MCF 10A (cell line): ENCODE measurements around the gene OR7C2. TPM values are rescaled to one million over a fixed set of nuclear protein-coding genes. Genes with fewer than 3 reads are reported as not detected.

Experiments used
- BruUV-seq: library from RNA; stranded (reverse); fragments of 400-500 nt; replicated peaks from 2 replicates; lab custom pipeline; 2021; lab: Mats Ljungman, UMichigan
- CTCF ChIA-PET: fragments of 300-600 bp; sonication (Branson Sonifier 250); formaldehyde crosslinking; extraction: SDS; loops from one replicate; lab custom pipeline; 2021; ENCODE audit warnings: antibody characterized with exemption, inconsistent platforms; lab: Yijun Ruan, JAX
- POLR2A ChIA-PET: fragments of 300-600, 350-650 bp; sonication (Branson Sonifier 250); formaldehyde crosslinking; extraction: SDS; loops from one replicate; lab custom pipeline; 2020; ENCODE audit warnings: antibody characterized with exemption, inconsistent platforms; lab: Yijun Ruan, JAX
- DNase-seq: peaks from one replicate; pipeline ENCODE4 v3.0.0-alpha.2; 2018; ENCODE audit not compliant: unreplicated experiment
- H3K27ac Mint-ChIP-seq: one replicate; pipeline ENCODE4 v1.8.0; 2022; ENCODE audit warnings: mild to moderate bottlenecking, low read depth, mixed read lengths; ENCODE audit not compliant: unreplicated experiment
- H3K27me3 Mint-ChIP-seq: one replicate; pipeline ENCODE4 v1.8.0; 2022; ENCODE audit warnings: mixed read lengths; ENCODE audit not compliant: insufficient read depth, unreplicated experiment
- H3K36me3 Mint-ChIP-seq: one replicate; pipeline ENCODE4 v1.8.0; 2022; ENCODE audit warnings: mild to moderate bottlenecking, moderate library complexity, mixed read lengths; ENCODE audit not compliant: insufficient read depth, unreplicated experiment
- H3K4me1 Mint-ChIP-seq: one replicate; pipeline ENCODE4 v1.8.0; 2022; ENCODE audit warnings: mixed read lengths; ENCODE audit not compliant: insufficient read depth, unreplicated experiment
- H3K4me3 Mint-ChIP-seq: one replicate; pipeline ENCODE4 v1.8.0; 2022; ENCODE audit warnings: mild to moderate bottlenecking, moderate library complexity, mixed read lengths; ENCODE audit not compliant: unreplicated experiment
- H3K9me3 Mint-ChIP-seq: one replicate; pipeline ENCODE4 v1.8.0; 2022; ENCODE audit warnings: mixed read lengths; ENCODE audit not compliant: unreplicated experiment
- CTCF ChIP-seq: fragments of 200-600 bp; IDR thresholded peaks from one replicate; pipeline ENCODE4 v1.8.0; 2022; ENCODE audit warnings: antibody characterized with exemption, mild to moderate bottlenecking; ENCODE audit not compliant: unreplicated experiment
- intact Hi-C: fragments of 100-400 bp; cut with micrococcal nuclease; formaldehyde crosslinking; loops from 2 replicates; pipeline ENCODE4 v1.14.1; 2022
- total RNA-seq: library from RNA; stranded (reverse); gene quantifications from 2 replicates; pipeline ENCODE4 v1.2.3, GENCODE V29; 2022

OR7C2 gene
- total RNA-seq, 1 experiment from 2014 or later: not detected

DNA sequence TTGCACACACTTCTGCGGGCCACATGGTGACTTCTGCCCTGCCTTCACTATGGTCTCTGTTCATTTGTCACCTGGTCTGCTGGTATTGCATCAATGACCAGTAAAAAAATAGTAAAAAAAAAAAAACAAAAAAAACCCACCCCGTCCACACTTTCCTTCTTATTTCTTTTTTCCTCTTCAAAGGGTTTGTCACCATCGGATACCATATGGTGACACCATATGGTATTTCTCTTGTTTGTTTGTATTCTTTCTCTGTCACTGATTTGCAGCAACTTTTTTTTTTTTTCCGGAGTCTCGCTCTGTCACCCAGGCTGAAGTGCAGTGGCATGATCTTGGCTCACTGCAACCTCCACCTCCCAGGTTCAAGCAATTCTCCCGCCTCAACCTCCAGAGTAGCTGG is 26.2 kb upstream of the OR7C2 start:
- ChIA-PET CTCF (interaction anchor here (0.7 kb wide), 1 partner anchor 315 kb away, joined by 3 read pairs; no protein-coding TSS in a partner anchor), POLR2A (no interaction called here)
- BruUV-seq: no TSS peak
- no peak for TF ChIP-seq CTCF
- no peak for DNase-seq
- intact Hi-C loops: no loop called here
- no peak overlapping the region for H3K4me3 Mint-ChIP-seq
- peak overlapping the region; percentile 36 for H3K27ac Mint-ChIP-seq
- peaks cover 5% of the 10 kb centered on the region for H3K9me3 Mint-ChIP-seq
- H3K27me3 Mint-ChIP-seq: peaks cover 10% of the 10 kb centered on the region
- H3K4me1 Mint-ChIP-seq: no peaks in the 10 kb centered on the region
- no peaks in the 10 kb centered on the region for H3K36me3 Mint-ChIP-seq

DNA sequence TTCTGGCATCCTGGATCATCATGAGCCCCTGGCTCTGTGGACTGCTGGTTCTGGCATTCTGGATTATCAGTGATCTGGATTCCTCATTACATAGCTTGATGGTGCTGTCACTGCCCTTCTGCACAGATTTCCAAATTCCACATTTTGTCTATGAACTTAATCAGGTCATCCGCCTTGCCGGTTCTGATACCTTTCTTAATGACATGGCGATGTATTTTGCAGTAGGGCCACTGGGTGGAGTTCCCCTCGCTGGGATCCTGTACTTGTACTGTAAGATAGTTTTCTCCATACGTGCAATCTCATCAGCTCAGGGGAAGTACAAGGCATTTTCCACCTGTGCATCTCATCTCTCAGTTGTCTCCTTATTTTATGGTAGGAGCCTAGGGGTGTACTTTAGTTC is 24.4 kb upstream of the OR7C2 start:
- Mint-ChIP-seq H3K4me3 (no peak overlapping the region), H3K27me3 (peaks cover 10% of the 10 kb centered on the region), H3K9me3 (peaks cover 5% of the 10 kb centered on the region), H3K36me3 (no peaks in the 10 kb centered on the region), H3K4me1 (no peaks in the 10 kb centered on the region), H3K27ac (no peak overlapping the region)
- peak; percentile 3 for DNase-seq
- no TSS peak for BruUV-seq
- no peak for TF ChIP-seq CTCF
- intact Hi-C loops: no loop called here
- CTCF ChIA-PET: interaction anchor here (0.6 to 1.2 kb wide), 2 partner anchors 28 to 121 kb away, joined by 3 read pairs; no protein-coding TSS in a partner anchor
- POLR2A ChIA-PET: no interaction called here

DNA sequence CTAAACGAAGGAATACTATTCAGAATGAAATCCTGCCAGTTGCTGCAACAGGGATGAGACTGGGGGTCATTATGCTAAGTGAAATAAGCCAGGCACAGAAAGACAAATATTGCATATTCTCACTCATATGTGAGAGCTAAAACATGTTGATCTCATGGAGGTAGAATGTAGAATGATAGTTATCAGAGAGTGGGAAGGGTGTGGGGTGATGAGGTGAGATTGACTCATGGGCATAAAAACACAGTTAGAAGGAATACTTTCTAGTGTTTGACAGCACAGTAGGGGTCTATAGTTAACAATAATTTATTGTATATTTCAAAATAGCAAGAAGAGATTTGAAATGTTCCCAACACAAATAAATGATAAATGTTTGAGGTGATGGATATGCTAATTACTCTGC is 7.8 kb upstream of the OR7C2 start:
- POLR2A ChIA-PET: no interaction called here
- CTCF ChIA-PET: interaction anchor here (0.6 kb wide), 1 partner anchor 1265 kb away, joined by 3 read pairs; no protein-coding TSS in a partner anchor
- Mint-ChIP-seq H3K27ac (no peak overlapping the region), H3K36me3 (no peaks in the 10 kb centered on the region), H3K9me3 (peaks cover 10% of the 10 kb centered on the region), H3K27me3 (no peaks in the 10 kb centered on the region), H3K4me1 (no peaks in the 10 kb centered on the region), H3K4me3 (no peak overlapping the region)
- intact Hi-C loops: no loop called here
- no TSS peak for BruUV-seq
- no peak for TF ChIP-seq CTCF
- DNase-seq: no peak

DNA sequence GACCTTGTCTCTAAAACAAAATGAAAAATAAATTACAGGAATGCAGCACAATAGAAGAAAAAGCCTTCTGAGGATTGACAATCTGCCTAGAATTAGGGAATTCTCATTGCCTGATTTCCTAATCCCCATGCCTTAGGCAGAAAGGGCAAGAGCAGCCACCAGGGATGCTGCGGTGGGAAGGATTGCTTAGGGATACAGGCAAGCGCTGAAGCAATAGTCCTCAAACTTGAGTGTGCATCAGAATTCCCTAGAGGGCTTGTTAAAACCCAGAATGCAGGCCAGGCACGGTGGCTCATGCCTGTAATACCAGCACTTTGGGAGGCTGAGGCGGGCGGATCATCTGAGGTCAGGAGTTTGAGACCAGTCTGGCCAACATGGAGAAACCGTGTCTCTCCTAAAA is 1.0 kb upstream of the OR7C2 start:
- Mint-ChIP-seq H3K36me3 (no peaks in the 10 kb centered on the region), H3K27ac (no peak overlapping the region), H3K4me1 (no peaks in the 10 kb centered on the region), H3K27me3 (no peaks in the 10 kb centered on the region), H3K9me3 (no peaks in the 10 kb centered on the region), H3K4me3 (no peak overlapping the region)
- intact Hi-C loops: no loop called here
- TF ChIP-seq CTCF: no peak
- ChIA-PET CTCF (no interaction called here), POLR2A (no interaction called here)
- BruUV-seq: no TSS peak
- DNase-seq: no peak
